Progenitor cell of endocrine pancreas (in vitro differentiated cells): ENCODE results near the gene XPNPEP2. TPM values are rescaled to one million over a fixed set of nuclear protein-coding genes. Genes with fewer than 3 reads are reported as not detected.

Experiments used
- DNase-seq: peaks from one replicate; pipeline ENCODE4 v3.0.0; 2021; ENCODE audit warnings: low spot score; ENCODE audit not compliant: unreplicated experiment
- H3K27ac Mint-ChIP-seq: 2 replicates; pipeline ENCODE4 v1.8.0; 2021; ENCODE audit warnings: mild to moderate bottlenecking, moderate library complexity, mixed read lengths
- H3K27me3 Mint-ChIP-seq: 2 replicates; pipeline ENCODE4 v1.8.0; 2021; ENCODE audit warnings: mixed read lengths
- H3K36me3 Mint-ChIP-seq: 2 replicates; pipeline ENCODE4 v1.8.0; 2022; ENCODE audit warnings: mixed read lengths; ENCODE audit not compliant: insufficient read depth
- H3K4me1 Mint-ChIP-seq: 2 replicates; pipeline ENCODE4 v1.8.0; 2021; ENCODE audit warnings: low read depth, mixed read lengths
- H3K4me3 Mint-ChIP-seq: 2 replicates; pipeline ENCODE4 v1.8.0; 2021; ENCODE audit warnings: low read depth, mild to moderate bottlenecking, moderate library complexity, mixed read lengths
- H3K9me3 Mint-ChIP-seq: 2 replicates; pipeline ENCODE4 v1.8.0; 2021; ENCODE audit warnings: low read depth, mixed read lengths
- CTCF ChIP-seq: fragments of 200-600 bp; sonication (generic); IDR thresholded peaks from one replicate; pipeline ENCODE4 v1.5.0; 2021; ENCODE audit warnings: antibody characterized with exemption, mild to moderate bottlenecking; ENCODE audit not compliant: unreplicated experiment
- total RNA-seq: library from RNA; stranded (reverse); gene quantifications from 2 replicates; pipeline ENCODE4 v1.2.1, GENCODE V29; 2021

Gene XPNPEP2
- total RNA-seq, 1 donor from 2014 or later: not detected

- H3K36me3 Mint-ChIP-seq: no peaks in the 10 kb centered on the region
- no peak for DNase-seq
- H3K4me3 Mint-ChIP-seq: no peak overlapping the region
- no peaks in the 10 kb centered on the region for H3K27me3 Mint-ChIP-seq
- H3K27ac Mint-ChIP-seq: no peak overlapping the region
- TF ChIP-seq CTCF: no peak
- H3K4me1 Mint-ChIP-seq: no peaks in the 10 kb centered on the region
- no peaks in the 10 kb centered on the region for H3K9me3 Mint-ChIP-seq
These were observed 59.7 kb downstream of the XPNPEP2 start for GRCh38 chrX:129798456-129798855.

GRCh38 chrX:129798888-129799287 is 60.1 kb downstream of the XPNPEP2 start:
- Mint-ChIP-seq H3K4me1 (no peaks in the 10 kb centered on the region), H3K4me3 (no peak overlapping the region), H3K27me3 (no peaks in the 10 kb centered on the region), H3K36me3 (no peaks in the 10 kb centered on the region), H3K9me3 (no peaks in the 10 kb centered on the region), H3K27ac (no peak overlapping the region)
- DNase-seq: no peak
- TF ChIP-seq CTCF: no peak

GRCh38 chrX:129800186-129800585 is 61.4 kb downstream of the XPNPEP2 start:
- Mint-ChIP-seq H3K27ac (no peak overlapping the region), H3K4me1 (no peaks in the 10 kb centered on the region), H3K36me3 (no peaks in the 10 kb centered on the region), H3K4me3 (no peak overlapping the region), H3K27me3 (no peaks in the 10 kb centered on the region), H3K9me3 (no peaks in the 10 kb centered on the region)
- DNase-seq: no peak
- TF ChIP-seq CTCF: no peak

- no peak for TF ChIP-seq CTCF
- Mint-ChIP-seq H3K9me3 (no peaks in the 10 kb centered on the region), H3K36me3 (peaks cover 1% of the 10 kb centered on the region), H3K4me1 (no peaks in the 10 kb centered on the region), H3K4me3 (no peak overlapping the region), H3K27me3 (no peaks in the 10 kb centered on the region), H3K27ac (no peak overlapping the region)
- DNase-seq: no peak
These were observed 64.1 kb downstream of the XPNPEP2 start for GRCh38 chrX:129802863-129803262.

GRCh38 chrX:129804806-129805205 is 66.0 kb downstream of the XPNPEP2 start:
- TF ChIP-seq CTCF: no peak
- Mint-ChIP-seq H3K9me3 (peaks cover 15% of the 10 kb centered on the region), H3K4me3 (no peak overlapping the region), H3K4me1 (no peaks in the 10 kb centered on the region), H3K27me3 (no peaks in the 10 kb centered on the region), H3K27ac (no peak overlapping the region), H3K36me3 (peaks cover 15% of the 10 kb centered on the region)
- no peak for DNase-seq
